HEK293 (cell line): ENCODE data around the gene NDUFS8.

Source experiments
- CTCF ChIA-PET: fragments of 350-600 bp; formaldehyde crosslinking; extraction: SDS; loops from one replicate; lab custom pipeline; 2021; ENCODE audit warnings: antibody characterized with exemption; lab: Yijun Ruan, JAX
- POLR2A ChIA-PET: fragments of 300-600 bp; formaldehyde crosslinking; extraction: SDS; loops from one replicate; lab custom pipeline; 2020; ENCODE audit warnings: antibody characterized with exemption, inconsistent platforms; lab: Yijun Ruan, JAX
- H3K27ac ChIP-seq: fragments of 200-500 bp; sonication (Bioruptor generic); 2 replicates; pipeline ENCODE4 v1.5.1; 2014; ENCODE audit warnings: low read depth, low read length, control low read depth, inconsistent platforms; ENCODE audit errors: extremely low read depth
- H3K36me3 ChIP-seq, 2 experiments: fragments of 200-500 bp in 1 of 2; sonication (Bioruptor generic) in 1 of 2; 1 replicate in 1 of 2; 2 replicates in 1 of 2; pipeline ENCODE4 v1.5.1; 2014 to 2017; ENCODE audit warnings: inconsistent platforms in 2 of 2, low read length in 2 of 2; ENCODE audit not compliant: control insufficient read depth in 2 of 2, insufficient read depth in 1 of 2
- H3K4me1 ChIP-seq: fragments of 200-500 bp; sonication (Bioruptor generic); 2 replicates; pipeline ENCODE4 v1.5.1; 2014; ENCODE audit warnings: mild to moderate bottlenecking, low read length, inconsistent platforms; ENCODE audit not compliant: control insufficient read depth, insufficient read depth
- H3K4me3 ChIP-seq: 2 replicates; pipeline ENCODE4 v1.5.1; 2011; ENCODE audit warnings: low read depth, mild to moderate bottlenecking, control low read depth, low read length, moderate library complexity
- H3K9me3 ChIP-seq: fragments of 200-500 bp; sonication (Bioruptor generic); 2 replicates; pipeline ENCODE4 v1.5.1; 2014; ENCODE audit warnings: low read depth, low read length, inconsistent platforms; ENCODE audit not compliant: control insufficient read depth, insufficient read depth
- BCL11A ChIP-seq: fragments of 450-650 bp; formaldehyde crosslinking; IDR thresholded peaks from 2 replicates; pipeline ENCODE4 v1.5.1; 2016; ENCODE audit warnings: low read depth, missing biosample characterization, missing genetic modification characterization
- INSM2 ChIP-seq: fragments of 450-650 bp; formaldehyde crosslinking; IDR thresholded peaks from 2 replicates; pipeline ENCODE4 v1.5.1; 2016; ENCODE audit warnings: missing biosample characterization, missing genetic modification characterization
- PBX3 ChIP-seq: sonication (generic); formaldehyde crosslinking; IDR thresholded peaks from 2 replicates; pipeline ENCODE4 v1.8.1; 2022; ENCODE audit warnings: mild to moderate bottlenecking, moderate library complexity, missing genetic modification reagents
- PRDM1 ChIP-seq: fragments of 450-650 bp; formaldehyde crosslinking; IDR thresholded peaks from 2 replicates; pipeline ENCODE4; 2016; ENCODE audit warnings: missing biosample characterization, missing genetic modification characterization
- SALL2 ChIP-seq: fragments of 450-650 bp; formaldehyde crosslinking; IDR thresholded peaks from 2 replicates; pipeline ENCODE4 v1.5.0; 2017; ENCODE audit warnings: missing biosample characterization, mild to moderate bottlenecking, missing genetic modification characterization, borderline replicate concordance
- TSHZ1 ChIP-seq: fragments of 450-650 bp; formaldehyde crosslinking; IDR thresholded peaks from 2 replicates; pipeline ENCODE4 v1.5.1; 2016; ENCODE audit warnings: missing biosample characterization, missing genetic modification characterization, borderline replicate concordance
- YY1 ChIP-seq: fragments of 450-650 bp; formaldehyde crosslinking; IDR thresholded peaks from 2 replicates; pipeline ENCODE4 v1.5.1; 2018; ENCODE audit warnings: missing biosample characterization, missing genetic modification characterization
- ZNF138 ChIP-seq: fragments of 450-650 bp; formaldehyde crosslinking; IDR thresholded peaks from 2 replicates; pipeline ENCODE4 v1.5.1; 2016; ENCODE audit warnings: missing biosample characterization, missing genetic modification characterization, borderline replicate concordance
- ZNF23 ChIP-seq: fragments of 450-650 bp; formaldehyde crosslinking; IDR thresholded peaks from 2 replicates; pipeline ENCODE4 v1.5.1; 2016; ENCODE audit warnings: missing biosample characterization, missing genetic modification characterization, borderline replicate concordance
- ZNF26 ChIP-seq: fragments of 450-650 bp; formaldehyde crosslinking; IDR thresholded peaks from 2 replicates; pipeline ENCODE4 v1.5.1; 2016; ENCODE audit warnings: missing biosample characterization, missing genetic modification characterization
- ZNF266 ChIP-seq: fragments of 450-650 bp; formaldehyde crosslinking; IDR thresholded peaks from 2 replicates; pipeline ENCODE4 v1.5.1; 2016; ENCODE audit warnings: missing biosample characterization, missing genetic modification characterization, low read depth
- ZNF366 ChIP-seq: fragments of 450-650 bp; formaldehyde crosslinking; conservative IDR thresholded peaks from 2 replicates; pipeline ENCODE4 v1.5.1; 2016; ENCODE audit warnings: missing biosample characterization, missing genetic modification characterization
- ZNF433 ChIP-seq: fragments of 450-650 bp; formaldehyde crosslinking; IDR thresholded peaks from 2 replicates; pipeline ENCODE4 v1.5.1; 2016; ENCODE audit warnings: missing biosample characterization, missing genetic modification characterization, low read depth
- ZNF48 ChIP-seq: fragments of 450-650 bp; formaldehyde crosslinking; IDR thresholded peaks from 2 replicates; pipeline ENCODE4 v1.5.1; 2016; ENCODE audit warnings: missing biosample characterization, missing genetic modification characterization
- ZNF514 ChIP-seq: fragments of 450-650 bp; formaldehyde crosslinking; IDR thresholded peaks from 2 replicates; pipeline ENCODE4 v1.5.1; 2016; ENCODE audit warnings: missing biosample characterization, missing genetic modification characterization
- ZNF518A ChIP-seq: fragments of 450-650 bp; formaldehyde crosslinking; conservative IDR thresholded peaks from 2 replicates; pipeline ENCODE4 v1.5.1; 2016; ENCODE audit warnings: low read depth, missing biosample characterization, missing genetic modification characterization
- ZNF704 ChIP-seq: fragments of 450-650 bp; formaldehyde crosslinking; IDR thresholded peaks from 2 replicates; pipeline ENCODE4 v1.5.1; 2016; ENCODE audit warnings: missing biosample characterization, missing genetic modification characterization
- ZNF785 ChIP-seq: fragments of 450-650 bp; formaldehyde crosslinking; IDR thresholded peaks from 2 replicates; pipeline ENCODE4 v1.5.1; 2016; ENCODE audit warnings: missing biosample characterization, missing genetic modification characterization
- ZSCAN5A ChIP-seq: fragments of 450-650 bp; formaldehyde crosslinking; IDR thresholded peaks from 2 replicates; pipeline ENCODE4 v1.5.1; 2016; ENCODE audit warnings: missing biosample characterization, missing genetic modification characterization

The NDUFS8 gene

GRCh38 chr11:68006606-68007166 is 23.8 kb upstream of the NDUFS8 start:
- TF ChIP-seq ZNF433 (tag by site-specific recombination): no peak
- no peak for TF ChIP-seq TSHZ1
- no peak for TF ChIP-seq PRDM1 (tag by site-specific recombination)
- no peak for TF ChIP-seq SALL2
- no peak for TF ChIP-seq ZNF26 (tag by site-specific recombination)
- TF ChIP-seq ZNF138 (tag by site-specific recombination): no peak
- TF ChIP-seq PBX3 (CRISPR knock-in tag): no peak
- no peak for TF ChIP-seq ZNF518A (tag by site-specific recombination)
- TF ChIP-seq ZNF23 (tag by site-specific recombination): no peak
- TF ChIP-seq ZNF366 (tag by site-specific recombination): no peak
- no peak for TF ChIP-seq INSM2 (tag by site-specific recombination)
- no peak for TF ChIP-seq ZSCAN5A
- TF ChIP-seq BCL11A: no peak
- TF ChIP-seq ZNF266 (tag by site-specific recombination): no peak
- TF ChIP-seq ZNF48 (tag by site-specific recombination): no peak
- TF ChIP-seq ZNF785: no peak
- no peak for TF ChIP-seq YY1 (tag by site-specific recombination)
- no peak for TF ChIP-seq ZNF704 (tag by site-specific recombination)
- TF ChIP-seq ZNF514: no peak
- Histone ChIP-seq H3K27ac (no peak overlapping the region), H3K36me3 (no peaks in the 10 kb centered on the region), H3K4me3 (no peak overlapping the region), H3K9me3 (no peaks in the 10 kb centered on the region), H3K4me1 (no peaks in the 10 kb centered on the region; the same call in 1 of the 2 replicates)
- ChIA-PET POLR2A (no interaction called here), CTCF (no interaction called here)
